Adrenal gland (tissue), 5 donors: ENCODE results near the gene LBX1.

ENCODE experiments used
- CTCF ChIP-seq, 6 experiments: fragments of 450-650 bp in 4 of 6; fragments of 200-600 bp in 2 of 6; sonication (generic) in 1 of 6; IDR thresholded peaks; 1 replicate in 5 of 6; 2 replicates in 1 of 6; pipeline versions ENCODE4 v1.5.1 to v1.8.0; 2016 to 2021; ENCODE audit warnings: antibody characterized with exemption in 6 of 6, mild to moderate bottlenecking in 2 of 6, moderate library complexity in 1 of 6
- POLR2A ChIP-seq, 2 donors: fragments of 450-650 bp; IDR thresholded peaks; one replicate each; pipeline ENCODE4 v1.6.1; 2017; ENCODE audit warnings: antibody characterized with exemption in 2 of 2, mild to moderate bottlenecking in 2 of 2, moderate library complexity in 1 of 2
- donor health status: DM: no; HTN: no; CAD: no.

DNA sequence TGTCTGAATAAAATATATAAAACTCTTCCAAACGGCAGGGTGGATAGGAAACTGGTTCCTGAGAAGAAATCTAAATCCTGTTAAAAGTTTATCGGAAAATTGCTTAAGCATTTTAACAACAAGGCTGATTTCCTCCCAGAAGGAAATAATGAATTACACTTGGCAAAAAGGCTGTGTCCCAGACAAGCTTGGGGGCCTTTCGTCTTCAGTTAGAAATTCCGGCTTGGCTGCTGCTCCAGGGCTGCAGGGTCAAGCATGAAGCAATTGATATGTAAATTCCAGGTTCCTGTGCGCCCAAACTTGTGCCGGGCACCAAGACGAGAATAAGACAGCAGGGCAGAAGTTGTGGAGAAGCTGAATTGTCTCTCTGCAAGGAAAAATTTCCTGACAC, 38.0 kb upstream of the LBX1 start:
- TF ChIP-seq POLR2A (IDR thresholded peaks at IDR 0.05) (no peak), CTCF (IDR thresholded peaks at IDR 0.05) (no peak)
